Urinary bladder (tissue), 4 donors: ENCODE results near the gene SERINC2. TPM values are rescaled to one million over a fixed set of nuclear protein-coding genes. Genes with fewer than 3 reads are reported as not detected.
"Not testable (repeated sequence)": the region's sequence is repeated elsewhere in the genome, so short reads cannot be mapped to it uniquely, and the experiment has no call there.

Experiments used
- DNase-seq: peaks from one replicate; pipeline ENCODE4 v3.0.0-alpha.2; 2015; ENCODE audit errors: extremely low spot score
- H3K27ac ChIP-seq: one replicate; pipeline ENCODE4 v1.5.1; 2013; ENCODE audit warnings: low read depth, mild to moderate bottlenecking, moderate library complexity
- H3K36me3 ChIP-seq: one replicate; pipeline ENCODE4 v1.6.1; 2013; ENCODE audit warnings: mild to moderate bottlenecking, moderate library complexity; ENCODE audit not compliant: insufficient read depth
- H3K4me1 ChIP-seq: one replicate; pipeline ENCODE4 v1.6.1; 2013; ENCODE audit warnings: mild to moderate bottlenecking, moderate library complexity; ENCODE audit not compliant: insufficient read depth
- H3K4me3 ChIP-seq: one replicate; pipeline ENCODE4 v1.5.1; 2013; ENCODE audit warnings: low read depth, low read length
- WGBS: extraction: QIAGEN DNeasy Blood & Tissue Kit; methylation state at CpG from one replicate; pipeline ENCODE4 v1.1.7; 2013; 5-methylcytosine and 5-hydroxymethylcytosine counted together
- polyA plus RNA-seq: library from polyadenylated mRNA; stranded (reverse); fragments of 200-250 nt; gene quantifications from one replicate; pipeline ENCODE4 v1.2.3, GENCODE V29; 2013
- total RNA-seq: library from RNA; depleted of rRNA; stranded (reverse); fragments of >200 nt; gene quantifications from one replicate; pipeline ENCODE4 v1.2.3, GENCODE V29; 2014
- donor health status: healthy with polysubstance abuse.
- donor health status: healthy.

SERINC2 gene
- total and polyA plus RNA-seq, 2 donors = 8.9 to 43.3 TPM

DNA sequence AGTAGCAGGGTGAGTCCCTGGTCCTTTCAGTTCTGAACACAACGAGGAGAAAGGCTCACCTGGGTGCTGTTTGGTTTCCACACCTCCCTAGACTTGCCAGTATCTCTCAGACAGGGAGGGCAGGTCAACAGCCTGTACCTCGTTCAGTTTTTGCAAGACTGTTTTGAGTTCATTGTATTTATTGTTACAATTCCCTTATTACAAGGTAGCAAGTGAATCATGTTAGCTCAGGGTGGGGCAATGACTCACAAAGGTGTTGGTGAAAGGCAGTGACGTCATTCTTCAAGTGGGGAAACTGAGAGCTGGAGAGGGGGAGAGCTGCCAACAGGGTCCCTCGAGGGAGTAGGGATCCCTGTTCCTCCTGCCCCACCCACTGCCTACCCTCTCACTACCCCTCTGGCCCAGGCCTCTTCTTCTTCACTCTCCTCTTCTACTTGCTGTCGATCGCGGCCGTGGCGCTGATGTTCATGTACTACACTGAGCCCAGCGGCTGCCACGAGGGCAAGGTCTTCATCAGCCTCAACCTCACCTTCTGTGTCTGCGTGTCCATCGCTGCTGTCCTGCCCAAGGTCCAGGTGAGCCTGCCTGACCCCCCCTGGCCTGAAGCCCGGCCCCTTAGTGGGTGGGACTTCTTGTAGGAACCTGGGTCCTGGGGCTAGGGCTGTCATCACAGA lies 13.4 kb downstream of the SERINC2 start:
- no peak for DNase-seq
- Histone ChIP-seq H3K4me3 (no peak overlapping the region), H3K27ac (no peak overlapping the region), H3K4me1 (no peaks in the 10 kb centered on the region), H3K36me3 (no peaks in the 10 kb centered on the region)
- 84% methylated on average over 14 of the region's 14 CpGs for WGBS

DNA sequence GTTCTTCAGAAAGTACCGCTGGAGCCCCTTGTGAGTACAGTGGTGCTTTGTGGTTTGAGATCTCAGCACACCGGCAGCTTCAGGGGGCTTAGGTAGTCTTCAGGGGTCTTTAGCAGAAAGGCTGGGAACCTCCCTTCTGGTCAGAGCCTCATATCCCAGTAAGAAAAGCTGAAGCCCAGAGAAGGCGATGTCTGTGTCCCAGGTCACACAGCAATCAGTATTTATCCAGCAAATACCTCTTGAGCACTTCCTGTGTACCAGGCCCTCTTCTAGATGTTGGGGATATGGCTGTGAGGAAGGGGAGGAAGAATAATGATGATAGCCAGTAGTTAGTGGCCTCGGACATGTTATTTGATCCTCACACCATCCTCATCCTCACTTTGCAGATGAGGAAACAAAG lies 14.3 kb downstream of the SERINC2 start:
- Histone ChIP-seq H3K36me3 (no peaks in the 10 kb centered on the region), H3K4me3 (no peak overlapping the region), H3K27ac (no peak overlapping the region), H3K4me1 (no peaks in the 10 kb centered on the region)
- 98% methylated on average over 4 of the region's 4 CpGs for WGBS
- DNase-seq = no peak

DNA sequence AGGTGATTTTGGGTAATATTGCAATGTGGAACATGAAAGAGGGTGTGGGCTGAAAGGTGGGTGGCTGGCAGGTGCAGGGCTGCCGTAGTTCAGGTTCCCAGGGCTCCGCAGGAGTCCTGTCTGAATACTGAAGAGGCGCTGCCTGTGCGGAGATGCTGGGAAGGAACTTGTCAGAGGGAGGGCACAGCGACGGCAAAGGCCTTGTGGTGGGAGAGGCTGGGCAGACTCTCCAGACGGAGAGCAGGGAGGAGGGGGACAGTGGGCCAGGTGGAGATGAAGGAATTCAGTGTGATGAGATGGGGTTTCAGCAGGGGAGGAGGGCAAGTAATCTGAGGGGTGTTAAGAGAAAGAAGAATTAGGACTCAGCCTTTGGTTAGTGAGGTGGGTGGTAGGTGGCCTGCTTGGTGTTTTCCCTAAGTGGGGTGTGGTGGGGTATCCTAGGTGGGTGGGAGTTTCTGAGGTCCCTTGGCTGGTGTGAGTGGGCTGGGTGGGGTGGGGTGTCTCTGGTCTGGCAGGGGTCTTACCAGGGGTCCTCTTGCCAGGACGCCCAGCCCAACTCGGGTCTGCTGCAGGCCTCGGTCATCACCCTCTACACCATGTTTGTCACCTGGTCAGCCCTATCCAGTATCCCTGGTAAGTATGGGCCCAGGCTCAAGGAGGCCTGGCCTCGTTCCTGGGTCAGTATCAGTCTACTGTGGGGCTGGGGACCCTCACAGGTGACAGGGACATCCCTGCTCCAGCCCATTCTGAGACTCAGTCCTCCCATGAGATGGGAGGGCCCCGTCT lies 15.6 kb downstream of the SERINC2 start:
- WGBS = 93% methylated on average over 12 of the region's 12 CpGs
- no peak for DNase-seq
- Histone ChIP-seq H3K4me1 (no peaks in the 10 kb centered on the region), H3K36me3 (no peaks in the 10 kb centered on the region), H3K4me3 (no peak overlapping the region), H3K27ac (no peak overlapping the region)

DNA sequence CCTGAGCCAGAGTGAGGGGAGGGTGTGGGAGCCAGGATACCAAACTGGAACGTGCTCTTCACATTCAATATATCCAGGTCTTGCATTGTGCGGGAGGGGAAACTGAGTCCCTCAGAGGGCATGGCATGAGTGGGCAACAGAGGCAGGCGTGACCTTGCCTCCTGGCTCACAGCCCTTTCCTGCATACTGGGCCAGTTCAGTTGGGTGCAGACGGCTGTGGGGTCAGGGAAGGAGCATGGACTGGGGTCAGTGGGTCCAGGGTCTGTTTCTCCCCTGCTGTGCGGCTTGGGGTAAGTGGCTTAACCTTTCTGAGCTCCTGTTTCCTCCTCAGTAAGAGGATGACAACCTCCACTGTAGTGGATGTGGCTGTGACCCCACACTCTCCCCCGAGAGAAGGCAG lies 16.6 kb downstream of the SERINC2 start:
- H3K4me3 ChIP-seq = no peak overlapping the region
- no peak overlapping the region for H3K27ac ChIP-seq
- no peaks in the 10 kb centered on the region for H3K4me1 ChIP-seq
- no peaks in the 10 kb centered on the region for H3K36me3 ChIP-seq
- WGBS = 94% methylated on average over 6 of the region's 6 CpGs
- DNase-seq = no peak

DNA sequence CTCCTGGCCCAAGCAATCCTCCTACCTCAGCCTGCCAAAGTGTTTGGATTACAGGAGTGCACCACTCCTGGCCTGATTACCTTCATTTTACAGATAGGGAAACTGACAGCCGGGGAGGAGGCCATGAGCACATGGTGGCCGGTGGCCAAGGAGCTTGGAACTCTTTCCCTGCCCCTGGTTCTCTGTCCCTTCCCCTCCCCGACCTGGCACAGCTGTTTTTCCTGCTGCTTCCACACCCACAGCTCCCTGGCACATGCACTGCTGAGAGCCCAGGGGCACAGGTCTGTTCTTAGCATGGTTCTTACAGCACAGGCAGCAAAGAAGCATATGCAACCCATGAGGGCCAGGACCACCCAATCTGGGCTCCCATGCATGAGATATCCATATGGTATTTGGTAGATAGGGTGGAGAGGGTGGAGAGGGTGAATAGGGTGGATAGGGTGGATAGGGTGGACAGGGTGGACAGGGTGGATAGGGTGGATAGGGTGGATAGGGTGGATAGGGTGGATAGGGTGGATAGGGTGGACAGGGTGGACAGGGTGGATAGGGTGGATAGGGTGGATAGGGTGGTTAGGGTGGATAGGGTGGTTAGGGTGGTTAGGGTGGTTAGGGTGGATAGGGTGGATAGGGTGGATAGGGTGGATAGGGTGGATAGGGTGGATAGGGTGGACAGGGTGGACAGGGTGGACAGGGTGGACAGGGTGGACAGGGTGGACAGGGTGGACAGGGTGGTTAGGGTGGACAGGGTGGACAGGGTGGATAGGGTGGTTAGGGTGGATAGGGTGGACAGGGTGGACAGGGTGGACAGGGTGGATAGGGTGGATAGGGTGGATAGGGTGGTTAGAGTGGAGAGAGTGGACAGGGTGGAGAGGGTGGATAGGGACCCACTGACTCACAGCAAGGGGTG lies 18.6 kb downstream of the SERINC2 start:
- 73% methylated on average over 3 of the region's 3 CpGs for WGBS
- not testable (repeated sequence) for H3K36me3 ChIP-seq, DNase-seq, H3K4me3 ChIP-seq, H3K4me1 ChIP-seq, H3K27ac ChIP-seq

DNA sequence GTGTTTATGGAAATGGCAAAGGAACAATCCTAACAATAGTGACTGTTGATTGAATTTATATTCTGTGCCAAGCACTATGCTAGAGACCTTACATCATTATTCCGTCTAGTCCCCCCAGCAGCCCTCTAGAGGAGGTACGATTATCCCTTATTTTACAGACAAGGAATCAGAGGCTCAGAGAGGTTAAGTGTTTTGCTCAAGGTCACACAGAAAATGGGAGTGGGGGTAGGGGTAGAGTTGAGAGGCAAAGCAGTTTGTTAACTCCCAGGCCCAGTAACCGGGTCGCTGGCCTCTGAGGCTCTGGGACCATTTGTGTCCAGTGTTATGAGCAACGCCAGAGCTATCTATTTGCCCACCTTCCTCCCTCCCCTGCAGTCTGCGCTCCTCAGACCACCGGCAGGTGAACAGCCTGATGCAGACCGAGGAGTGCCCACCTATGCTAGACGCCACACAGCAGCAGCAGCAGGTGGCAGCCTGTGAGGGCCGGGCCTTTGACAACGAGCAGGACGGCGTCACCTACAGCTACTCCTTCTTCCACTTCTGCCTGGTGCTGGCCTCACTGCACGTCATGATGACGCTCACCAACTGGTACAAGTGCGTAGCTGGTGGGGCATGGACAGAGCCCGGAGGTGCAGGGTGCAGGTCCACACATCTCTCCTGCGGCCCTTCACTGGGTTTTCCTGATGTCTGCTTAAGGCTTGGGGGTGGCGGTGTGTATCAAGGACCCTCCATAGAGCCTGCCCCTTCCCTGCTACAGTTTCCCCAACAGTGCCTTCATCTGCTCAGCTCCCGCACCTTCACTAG lies 19.8 kb downstream of the SERINC2 start:
- Histone ChIP-seq H3K4me1 (no peaks in the 10 kb centered on the region), H3K4me3 (no peak overlapping the region), H3K27ac (no peak overlapping the region), H3K36me3 (no peaks in the 10 kb centered on the region)
- no peak for DNase-seq
- 82% methylated on average over 20 of the region's 20 CpGs for WGBS

DNA sequence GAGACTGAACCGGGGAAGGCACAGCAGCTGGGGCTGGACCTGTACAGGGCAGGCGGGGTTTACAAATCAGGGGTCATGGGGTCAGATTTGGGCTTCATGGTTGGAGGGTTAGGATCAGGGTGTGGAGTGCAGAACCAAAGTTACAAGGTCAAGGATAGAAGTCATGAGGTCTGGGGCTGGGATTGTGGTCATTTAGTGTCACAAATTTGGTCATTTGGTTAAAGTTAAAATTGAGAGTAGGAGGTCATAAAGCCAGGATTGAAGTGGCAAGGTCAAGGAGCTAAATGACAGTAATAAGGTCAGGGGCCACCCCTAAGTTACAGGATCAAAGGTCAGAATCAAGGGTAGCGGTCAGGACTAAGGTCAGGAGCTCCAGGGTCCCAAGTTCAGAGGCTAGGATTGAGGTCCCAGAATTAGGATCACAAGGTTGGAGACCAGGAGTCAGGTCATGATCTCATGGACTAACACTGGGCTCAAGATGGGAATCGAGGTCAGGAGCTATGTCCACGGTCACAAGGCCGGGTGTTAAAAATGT lies 20.4 kb downstream of the SERINC2 start:
- Histone ChIP-seq H3K4me1 (no peaks in the 10 kb centered on the region), H3K4me3 (no peak overlapping the region), H3K36me3 (no peaks in the 10 kb centered on the region), H3K27ac (no peak overlapping the region)
- DNase-seq = no peak
- WGBS = 85% methylated on average over 6 of the region's 6 CpGs

DNA sequence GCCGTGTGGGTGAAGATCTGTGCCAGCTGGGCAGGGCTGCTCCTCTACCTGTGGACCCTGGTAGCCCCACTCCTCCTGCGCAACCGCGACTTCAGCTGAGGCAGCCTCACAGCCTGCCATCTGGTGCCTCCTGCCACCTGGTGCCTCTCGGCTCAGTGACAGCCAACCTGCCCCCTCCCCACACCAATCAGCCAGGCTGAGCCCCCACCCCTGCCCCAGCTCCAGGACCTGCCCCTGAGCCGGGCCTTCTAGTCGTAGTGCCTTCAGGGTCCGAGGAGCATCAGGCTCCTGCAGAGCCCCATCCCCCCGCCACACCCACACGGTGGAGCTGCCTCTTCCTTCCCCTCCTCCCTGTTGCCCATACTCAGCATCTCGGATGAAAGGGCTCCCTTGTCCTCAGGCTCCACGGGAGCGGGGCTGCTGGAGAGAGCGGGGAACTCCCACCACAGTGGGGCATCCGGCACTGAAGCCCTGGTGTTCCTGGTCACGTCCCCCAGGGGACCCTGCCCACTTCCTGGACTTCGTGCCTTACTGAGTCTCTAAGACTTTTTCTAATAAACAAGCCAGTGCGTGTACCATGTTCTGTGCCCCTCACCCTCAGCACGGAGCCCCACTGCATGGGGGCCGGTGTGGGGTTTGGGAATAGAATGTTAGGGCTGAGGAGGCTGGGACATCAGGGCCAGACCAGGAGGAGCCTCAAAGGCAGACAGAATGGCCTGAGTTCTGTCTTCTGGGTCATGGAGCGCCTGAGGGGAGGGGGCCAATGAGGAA lies 21.3 kb downstream of the SERINC2 start:
- no peak for DNase-seq
- WGBS = 58% methylated on average over 21 of the region's 21 CpGs
- H3K27ac ChIP-seq = no peak overlapping the region
- no peaks in the 10 kb centered on the region for H3K36me3 ChIP-seq
- H3K4me3 ChIP-seq = no peak overlapping the region
- H3K4me1 ChIP-seq = no peaks in the 10 kb centered on the region

DNA sequence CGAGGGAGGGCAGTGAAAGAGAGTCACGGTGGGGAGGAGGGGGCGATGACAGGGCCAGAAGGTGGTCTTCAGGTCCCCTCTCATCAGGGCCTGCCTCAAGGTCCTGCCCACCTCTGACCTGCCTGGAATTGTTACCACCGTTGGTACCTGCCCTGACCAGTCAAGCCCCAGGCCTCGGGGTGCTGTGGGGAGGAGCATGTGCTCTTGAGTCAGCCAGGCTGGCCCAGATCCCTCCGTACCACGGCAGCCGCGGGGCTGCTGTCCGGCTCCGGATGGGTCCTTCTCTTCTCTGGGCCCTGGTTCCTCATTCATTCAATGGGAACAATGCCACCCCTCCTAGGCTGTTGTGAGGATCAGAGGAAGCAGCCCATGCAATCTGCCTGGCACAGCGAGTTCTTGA lies 22.0 kb downstream of the SERINC2 start:
- no peak for DNase-seq
- WGBS = 63% methylated on average over 12 of the region's 12 CpGs

DNA sequence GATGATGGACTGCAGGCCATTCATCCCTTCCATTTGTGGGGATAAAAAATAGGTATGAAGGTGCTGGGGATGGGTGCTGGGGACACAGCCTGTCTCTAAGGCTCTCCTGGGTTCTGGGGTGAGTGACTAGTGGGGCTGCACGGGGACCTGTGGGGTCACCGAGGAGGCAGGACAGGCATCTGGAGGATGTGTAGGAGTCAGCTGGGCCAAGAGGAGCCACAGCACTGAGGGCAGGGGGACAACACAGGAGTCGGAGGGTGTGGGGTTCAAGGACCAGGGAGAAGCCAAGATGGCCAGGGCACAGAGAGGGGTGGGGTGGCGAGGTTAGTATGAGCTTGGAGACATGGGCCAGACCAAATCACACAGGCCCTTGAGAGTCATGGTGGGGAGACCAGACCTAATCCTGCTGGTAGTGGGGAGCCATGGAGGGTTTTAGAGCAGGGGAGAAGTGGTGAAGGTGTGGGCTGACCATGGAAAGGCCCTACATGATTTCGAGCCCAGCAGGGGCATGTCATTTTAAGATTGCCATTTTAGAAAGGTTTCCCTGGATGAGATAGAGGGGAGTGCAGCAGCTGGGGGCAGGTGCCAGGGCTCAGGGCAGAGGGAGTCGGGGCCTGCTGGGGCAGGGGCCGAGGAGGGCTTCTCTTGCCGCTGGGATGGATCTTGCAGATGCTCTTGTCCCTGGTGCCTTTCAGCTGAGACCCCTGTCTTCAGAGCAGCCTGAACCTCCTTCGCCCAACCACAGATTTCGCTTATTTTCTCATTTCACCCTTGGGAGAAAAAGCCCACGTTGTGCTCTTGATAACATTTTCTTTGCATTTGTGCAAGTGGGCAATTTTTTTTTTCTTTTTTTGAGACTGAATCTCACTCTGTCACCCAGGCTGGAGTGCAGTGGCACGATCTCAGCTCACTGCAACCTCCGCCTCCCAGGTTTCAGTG lies 22.7 kb downstream of the SERINC2 start:
- no peaks in the 10 kb centered on the region for H3K4me1 ChIP-seq
- DNase-seq = no peak
- no peak overlapping the region for H3K27ac ChIP-seq
- H3K36me3 ChIP-seq = no peaks in the 10 kb centered on the region
- H3K4me3 ChIP-seq = no peak overlapping the region
- WGBS = 82% methylated on average over 13 of the region's 13 CpGs

More for the DNA sequence above, 22.0 kb downstream of the SERINC2 start:
- H3K36me3 ChIP-seq = no peaks in the 10 kb centered on the region
- H3K4me1 ChIP-seq = no peaks in the 10 kb centered on the region
- H3K27ac ChIP-seq = no peak overlapping the region
- no peak overlapping the region for H3K4me3 ChIP-seq

DNA sequence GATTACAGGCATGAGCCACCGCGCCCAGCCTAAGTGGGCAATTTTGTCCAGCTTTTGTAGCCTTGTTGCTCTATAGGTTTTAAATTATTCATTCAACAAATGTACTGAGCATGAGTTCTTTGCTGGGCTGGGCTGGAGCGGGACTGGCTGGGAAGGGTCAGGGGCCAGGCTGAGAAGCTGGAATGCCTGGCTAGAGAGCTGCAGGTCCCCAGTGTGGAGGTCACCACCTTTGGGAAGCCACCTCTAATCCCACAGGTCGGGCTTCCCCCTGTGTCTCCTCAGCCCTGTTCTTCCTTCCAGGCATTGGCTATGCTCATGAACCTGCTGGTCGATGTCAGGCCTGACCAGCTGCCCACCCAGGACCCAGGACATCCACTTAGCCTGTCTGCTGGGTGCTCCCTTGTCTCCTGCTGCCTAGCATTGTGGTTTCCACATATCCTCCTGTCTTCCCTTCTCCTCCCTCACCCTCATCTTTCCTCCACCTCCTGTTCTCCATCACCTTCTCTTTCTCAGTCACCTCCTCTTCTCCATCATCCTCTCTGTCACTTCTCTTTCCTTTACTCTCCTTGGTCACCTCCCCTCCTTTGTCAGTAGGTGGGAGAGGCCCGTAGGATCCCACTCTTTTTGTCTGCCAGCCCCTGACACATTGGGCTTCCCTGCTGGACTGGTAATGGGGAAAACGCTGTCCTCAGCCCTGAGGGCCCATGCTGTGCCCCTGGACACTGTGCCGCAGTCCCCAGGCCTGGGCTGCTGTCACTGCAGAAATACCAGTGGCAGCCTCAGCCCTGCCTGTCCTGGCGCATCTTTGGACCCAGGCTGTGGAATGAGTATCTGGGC lies 23.8 kb downstream of the SERINC2 start:
- 77% methylated on average over 9 of the region's 9 CpGs for WGBS
- H3K4me1 ChIP-seq = no peaks in the 10 kb centered on the region
- DNase-seq = no peak
- no peaks in the 10 kb centered on the region for H3K36me3 ChIP-seq
- H3K27ac ChIP-seq = no peak overlapping the region
- no peak overlapping the region for H3K4me3 ChIP-seq
